HFFc6 (cell line): ENCODE data around the gene DNMT3A. TPM values are rescaled to one million over a fixed set of nuclear protein-coding genes. Genes with fewer than 3 reads are reported as not detected.

Experiments used
- DNase-seq: peaks from one replicate; pipeline ENCODE4 v3.0.0-alpha.2; 2018
- H3K27ac Mint-ChIP-seq: 2 replicates; pipeline ENCODE4 v1.8.0; 2020; ENCODE audit warnings: mild to moderate bottlenecking, mixed read lengths
- H3K27me3 Mint-ChIP-seq: 2 replicates; pipeline ENCODE4 v1.8.0; 2021; ENCODE audit warnings: mild to moderate bottlenecking, moderate library complexity, mixed read lengths; ENCODE audit not compliant: insufficient read depth
- H3K36me3 Mint-ChIP-seq: 2 replicates; pipeline ENCODE4 v1.8.0; 2021; ENCODE audit warnings: low read depth, mixed read lengths
- H3K4me1 Mint-ChIP-seq: 2 replicates; pipeline ENCODE4 v1.8.0; 2020; ENCODE audit warnings: low read depth, mixed read lengths
- H3K4me3 Mint-ChIP-seq: 2 replicates; pipeline ENCODE4 v1.8.0; 2020; ENCODE audit warnings: mild to moderate bottlenecking, moderate library complexity, mixed read lengths
- H3K9me3 Mint-ChIP-seq: 2 replicates; pipeline ENCODE4 v1.8.0; 2020; ENCODE audit warnings: mild to moderate bottlenecking, mixed read lengths
- total RNA-seq, 6 experiments: library from RNA; stranded (reverse); fragmentation: NEBNext Ultra II Directional; extraction: Animal tissue kit (Norgen Biotek cat#: 25700); gene quantifications; 2 replicates in 1 of 6; 3 replicates in 5 of 6; pipeline ENCODE4 v1.2.3, GENCODE V29; 2021
- TF ChIP-seq, protein P1 (sequence below): fragments of 200-600 bp; sonication (generic); IDR thresholded peaks from 2 replicates; pipeline ENCODE4 v1.5.0; 2021; ENCODE audit warnings: antibody characterized with exemption, mild to moderate bottlenecking

Gene DNMT3A
- total RNA-seq, 6 experiments from 2014 or later, result 3.5 to 5.2 (median 4.5) TPM

DNA sequence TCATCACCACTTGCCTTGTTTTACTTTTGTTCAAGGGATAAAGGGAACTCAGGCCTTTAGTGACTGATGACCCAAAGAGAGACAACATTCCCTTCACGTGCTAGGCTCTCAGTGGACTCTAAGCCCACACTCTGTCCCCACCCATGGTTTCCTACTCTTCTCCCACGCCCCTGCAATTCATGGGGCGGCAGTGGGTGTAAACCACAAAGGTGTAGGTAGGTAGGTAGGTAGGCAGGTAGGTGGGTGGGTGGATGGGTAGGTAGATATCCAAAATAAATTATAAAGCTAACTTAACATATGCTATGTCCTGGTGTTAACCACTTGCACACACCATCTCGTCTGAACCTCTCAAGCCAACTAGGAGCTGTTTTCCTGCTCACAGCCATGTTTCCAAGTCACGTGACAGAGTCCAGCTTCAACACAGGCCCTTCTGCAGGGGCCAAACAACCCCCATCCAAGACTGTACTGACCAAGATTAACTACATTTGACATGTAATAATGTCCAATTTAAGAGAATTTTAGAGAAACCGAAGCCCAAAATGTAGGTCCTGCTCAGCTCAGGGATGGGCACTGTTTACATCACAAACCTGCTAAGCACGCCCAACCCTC lies 33.7 kb downstream of the DNMT3A start:
- DNase-seq, result no peak
- H3K27me3 Mint-ChIP-seq, result peaks cover 3% of the 10 kb centered on the region
- TF ChIP-seq, protein P1, sequence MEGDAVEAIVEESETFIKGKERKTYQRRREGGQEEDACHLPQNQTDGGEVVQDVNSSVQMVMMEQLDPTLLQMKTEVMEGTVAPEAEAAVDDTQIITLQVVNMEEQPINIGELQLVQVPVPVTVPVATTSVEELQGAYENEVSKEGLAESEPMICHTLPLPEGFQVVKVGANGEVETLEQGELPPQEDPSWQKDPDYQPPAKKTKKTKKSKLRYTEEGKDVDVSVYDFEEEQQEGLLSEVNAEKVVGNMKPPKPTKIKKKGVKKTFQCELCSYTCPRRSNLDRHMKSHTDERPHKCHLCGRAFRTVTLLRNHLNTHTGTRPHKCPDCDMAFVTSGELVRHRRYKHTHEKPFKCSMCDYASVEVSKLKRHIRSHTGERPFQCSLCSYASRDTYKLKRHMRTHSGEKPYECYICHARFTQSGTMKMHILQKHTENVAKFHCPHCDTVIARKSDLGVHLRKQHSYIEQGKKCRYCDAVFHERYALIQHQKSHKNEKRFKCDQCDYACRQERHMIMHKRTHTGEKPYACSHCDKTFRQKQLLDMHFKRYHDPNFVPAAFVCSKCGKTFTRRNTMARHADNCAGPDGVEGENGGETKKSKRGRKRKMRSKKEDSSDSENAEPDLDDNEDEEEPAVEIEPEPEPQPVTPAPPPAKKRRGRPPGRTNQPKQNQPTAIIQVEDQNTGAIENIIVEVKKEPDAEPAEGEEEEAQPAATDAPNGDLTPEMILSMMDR, result no peak
- H3K4me1 Mint-ChIP-seq, result no peaks in the 10 kb centered on the region
- H3K27ac Mint-ChIP-seq, result no peak overlapping the region
- H3K4me3 Mint-ChIP-seq, result no peak overlapping the region
- H3K36me3 Mint-ChIP-seq, result no peaks in the 10 kb centered on the region
- H3K9me3 Mint-ChIP-seq, result no peaks in the 10 kb centered on the region

GRCh38 chr2:25306777-25307368 lies 34.9 kb downstream of the DNMT3A start:
- peaks cover 8% of the 10 kb centered on the region for H3K27me3 Mint-ChIP-seq
- H3K4me3 Mint-ChIP-seq, result no peak overlapping the region
- H3K36me3 Mint-ChIP-seq, result no peaks in the 10 kb centered on the region
- H3K27ac Mint-ChIP-seq, result no peak overlapping the region
- TF ChIP-seq, protein P1, result no peak
- no peaks in the 10 kb centered on the region for H3K9me3 Mint-ChIP-seq
- H3K4me1 Mint-ChIP-seq, result peaks cover 5% of the 10 kb centered on the region
- no peak for DNase-seq

GRCh38 chr2:25305775-25306174 lies 36.0 kb downstream of the DNMT3A start:
- TF ChIP-seq, protein P1, result no peak
- H3K27ac Mint-ChIP-seq, result no peak overlapping the region
- H3K27me3 Mint-ChIP-seq, result peaks cover 8% of the 10 kb centered on the region
- peaks cover 14% of the 10 kb centered on the region for H3K4me1 Mint-ChIP-seq
- H3K9me3 Mint-ChIP-seq, result no peaks in the 10 kb centered on the region
- no peaks in the 10 kb centered on the region for H3K36me3 Mint-ChIP-seq
- H3K4me3 Mint-ChIP-seq, result no peak overlapping the region
- DNase-seq, result no peak

- H3K4me3 Mint-ChIP-seq, result no peak overlapping the region
- DNase-seq, result no peak
- no peaks in the 10 kb centered on the region for H3K9me3 Mint-ChIP-seq
- no peak overlapping the region for H3K27ac Mint-ChIP-seq
- H3K4me1 Mint-ChIP-seq, result peaks cover 14% of the 10 kb centered on the region
- peaks cover 8% of the 10 kb centered on the region for H3K27me3 Mint-ChIP-seq
- H3K36me3 Mint-ChIP-seq, result no peaks in the 10 kb centered on the region
- TF ChIP-seq, protein P1, result no peak
Measured at GRCh38 chr2:25304826-25305596, 36.7 kb downstream of the DNMT3A start.

- Mint-ChIP-seq H3K4me1 (peaks cover 14% of the 10 kb centered on the region), H3K27ac (no peak overlapping the region), H3K4me3 (no peak overlapping the region), H3K36me3 (no peaks in the 10 kb centered on the region), H3K9me3 (no peaks in the 10 kb centered on the region), H3K27me3 (peaks cover 8% of the 10 kb centered on the region)
- TF ChIP-seq, protein P1, result no peak
- no peak for DNase-seq
Measured at GRCh38 chr2:25304321-25304720, 37.4 kb downstream of the DNMT3A start.
